ENCODE measurements around the gene PTX4. TPM values are rescaled to one million over a fixed set of nuclear protein-coding genes. Genes with fewer than 3 reads are reported as not detected.

The PTX4 gene
- total and polyA plus RNA-seq, 2 experiments from 2014 or later, result not detected

- Histone ChIP-seq H3K27ac (ENCODE audit: low read depth) (no peak overlapping the region), H3F3A (replicated peaks; ENCODE audit: low read depth) (0 out of 2 replicates have a peak, but pooled peaks cover 6% of the 10 kb centered on the region), H3K9me2 (ENCODE audit: insufficient read depth) (no peaks in the 10 kb centered on the region), H3K4me3 (no peak overlapping the region), H3K79me2 (replicated peaks; ENCODE audit: insufficient read depth) (peaks cover 3% of the 10 kb centered on the region; the same call in 1 of the 2 replicates), H3K4me2 (no peak overlapping the region), H3K36me3 (ENCODE audit: insufficient read depth) (peaks cover 6% of the 10 kb centered on the region), H3K27me3 (ENCODE audit: insufficient read depth) (no peaks in the 10 kb centered on the region), H3K4me1 (ENCODE audit: insufficient read depth) (0 out of 2 replicates have a peak, but pooled peaks cover 4% of the 10 kb centered on the region), H4K20me1 (replicated peaks; ENCODE audit: insufficient read depth) (no peaks in the 10 kb centered on the region), H2AFZ (no peak overlapping the region)
- DNase-seq (ENCODE audit: low spot score) (no peak), ATAC-seq (no peak)
- no peak for TF ChIP-seq POLR2AphosphoS5 (IDR thresholded peaks at IDR 0.05; ENCODE audit: low read depth)
- Mint-ChIP-seq H3K36me3 (ENCODE audit: low read depth) (peaks cover 30% of the 10 kb centered on the region), H3K9me3 (no peaks in the 10 kb centered on the region), H3K4me3 (peak overlapping the region; percentile 27; the same call in 1 of the 3 replicates), H3K27ac (no peak overlapping the region), H3K27me3 (ENCODE audit: insufficient read depth, low read depth, poor library complexity) (peaks cover 9% of the 10 kb centered on the region), H3K4me1 (peaks cover 6% of the 10 kb centered on the region; the same call in 2 of the 3 replicates)
Observed at GRCh38 chr16:1495211-1495888, 6.6 kb upstream of the PTX4 start.

- ATAC-seq (no peak), DNase-seq (ENCODE audit: low spot score) (no peak)
- Histone ChIP-seq H3K4me1 (ENCODE audit: insufficient read depth) (0 out of 2 replicates have a peak, but pooled peaks cover 4% of the 10 kb centered on the region), H3F3A (replicated peaks; ENCODE audit: low read depth) (0 out of 2 replicates have a peak, but pooled peaks cover 6% of the 10 kb centered on the region), H3K79me2 (replicated peaks; ENCODE audit: insufficient read depth) (peaks cover 3% of the 10 kb centered on the region; the same call in 1 of the 2 replicates), H3K27me3 (ENCODE audit: insufficient read depth) (no peaks in the 10 kb centered on the region), H2AFZ (no peak overlapping the region), H3K4me2 (peak overlapping the region; percentile 88; the same call in 1 of the 2 replicates), H4K20me1 (replicated peaks; ENCODE audit: insufficient read depth) (no peaks in the 10 kb centered on the region), H3K4me3 (peak overlapping the region; percentile 85; the same call in 1 of the 2 replicates), H3K27ac (ENCODE audit: low read depth) (no peak overlapping the region), H3K36me3 (ENCODE audit: insufficient read depth) (peaks cover 6% of the 10 kb centered on the region), H3K9me2 (ENCODE audit: insufficient read depth) (no peaks in the 10 kb centered on the region)
- peak overlapping the region; percentile 90; the same call in 2 of the 3 replicates for H3K4me3 Mint-ChIP-seq
- no peak overlapping the region for H3K27ac Mint-ChIP-seq
- peaks cover 30% of the 10 kb centered on the region for H3K36me3 Mint-ChIP-seq (ENCODE audit: low read depth)
- H3K4me1 Mint-ChIP-seq, result peaks cover 6% of the 10 kb centered on the region; the same call in 2 of the 3 replicates
- H3K9me3 Mint-ChIP-seq, result no peaks in the 10 kb centered on the region
- H3K27me3 Mint-ChIP-seq (ENCODE audit: insufficient read depth, low read depth, poor library complexity), result peaks cover 9% of the 10 kb centered on the region
- TF ChIP-seq STAT1 (IDR thresholded peaks at IDR 0.05; ENCODE audit: unreplicated experiment), result no peak
- no peak for TF ChIP-seq CREB1 (CRISPR knock-in tag; IDR thresholded peaks at IDR 0.05; ENCODE audit: low read depth)
- no peak for TF ChIP-seq NANOG (IDR thresholded peaks at IDR 0.05; ENCODE audit: borderline replicate concordance)
- TF ChIP-seq JUNB (IDR thresholded peaks at IDR 0.05; ENCODE audit: unreplicated experiment), result no peak
- TF ChIP-seq POLR2AphosphoS5 (IDR thresholded peaks at IDR 0.05; ENCODE audit: low read depth), result no peak
- no peak for TF ChIP-seq CTCF (conservative IDR thresholded peaks at IDR 0.05; ENCODE audit: low read depth in 2 of 2)
- TF ChIP-seq ETS1 (IDR thresholded peaks at IDR 0.05), result no peak
- TF ChIP-seq EZH2phosphoT487 (IDR thresholded peaks at IDR 0.05; ENCODE audit: unreplicated experiment), result no peak
- TF ChIP-seq ZNF462 (CRISPR knock-in tag; IDR thresholded peaks at IDR 0.05), result no peak
- no peak for TF ChIP-seq ZNF331 (CRISPR knock-in tag; IDR thresholded peaks at IDR 0.05; ENCODE audit: low read depth)
Observed at GRCh38 chr16:1494711-1495110, 6.0 kb upstream of the PTX4 start.
